K562 (cell line): Measurements from ENCODE around the gene CPNE2. TPM values are rescaled to one million over a fixed set of nuclear protein-coding genes. Genes with fewer than 3 reads are reported as not detected.

Experiments
- ATAC-seq: fragments of 200-7000 bp; cut with Tn5 transposase; 3 replicates; pipeline ENCODE4 v1.9.1; 2020; ENCODE audit warnings: moderate library complexity
- BruUV-seq: library from RNA; stranded (reverse); fragments of 400-500 nt; replicated peaks from 2 replicates; lab custom pipeline; 2021; lab: Mats Ljungman, UMichigan
- CTCF ChIA-PET: fragments of 300-600 bp; formaldehyde crosslinking; extraction: SDS; loops from one replicate; lab custom pipeline; 2021; ENCODE audit warnings: low intra/inter-chr PET ratio; lab: Yijun Ruan, JAX
- POLR2A ChIA-PET: fragments of 300-600, 350-650 bp; sonication (Branson Sonifier 250); formaldehyde crosslinking; extraction: SDS; loops from one replicate; lab custom pipeline; 2021; ENCODE audit warnings: antibody characterized with exemption, inconsistent platforms; lab: Yijun Ruan, JAX
- DNase-seq, 4 experiments: peaks; one replicate each; pipeline versions ENCODE4 v3.0.0 to v3.0.0-alpha.2; 2011 to 2018; ENCODE audit warnings: low spot score in 3 of 4, mixed read lengths in 3 of 4; ENCODE audit errors: extremely low read depth in 1 of 4
- FAIRE-seq: peaks from 2 replicates; lab custom pipeline; 2011; peaks lifted over from hg19 to GRCh38; lab: Jason Lieb, UNC
- H2AFZ ChIP-seq: 2 replicates; pipeline ENCODE4 v1.6.0; 2011; ENCODE audit warnings: low read depth, low read length, control low read depth, inconsistent platforms
- H3K27ac ChIP-seq: fragments of 200-600 bp; 3 replicates; pipeline ENCODE4 v1.8.0; 2011; ENCODE audit warnings: low read depth, mild to moderate bottlenecking, control low read depth, inconsistent platforms, low read length, moderate library complexity, mixed read lengths; ENCODE audit errors: extremely low read depth
- H3K27me3 ChIP-seq, 2 experiments: fragments of 300-600 bp in 1 of 2; 2 replicates in 1 of 2; 3 replicates in 1 of 2; pipeline versions ENCODE4 v1.6.0 to v1.8.0; 2011; ENCODE audit warnings: inconsistent platforms in 2 of 2, low read length in 2 of 2, mild to moderate bottlenecking in 1 of 2, mixed read lengths in 1 of 2, moderate library complexity in 1 of 2; ENCODE audit not compliant: control insufficient read depth in 2 of 2, insufficient read depth in 2 of 2
- H3K36me3 ChIP-seq: fragments of 300-600 bp; 3 replicates; pipeline ENCODE4 v1.8.0; 2011; ENCODE audit warnings: mild to moderate bottlenecking, low read length, inconsistent platforms; ENCODE audit not compliant: control insufficient read depth, insufficient read depth
- H3K4me1 ChIP-seq, 2 experiments: fragments of 200-600 bp in 1 of 2; replicated peaks in 1 of 2; 2 replicates in 1 of 2; 3 replicates in 1 of 2; pipeline versions ENCODE4 v1.5.1 to v1.8.0; 2011; ENCODE audit warnings: inconsistent platforms in 2 of 2, low read length in 2 of 2, mild to moderate bottlenecking in 1 of 2, mixed read lengths in 1 of 2, moderate library complexity in 1 of 2; ENCODE audit not compliant: control insufficient read depth in 2 of 2, insufficient read depth in 2 of 2
- H3K4me2 ChIP-seq: 2 replicates; pipeline ENCODE4 v1.6.1; 2011; ENCODE audit warnings: low read length, control low read depth, inconsistent platforms, mixed read lengths; ENCODE audit not compliant: insufficient read depth
- H3K4me3 ChIP-seq: fragments of 200-600 bp; sonication (generic), shearing (Covaris generic); 2 replicates; pipeline ENCODE4 v1.5.1; 2016; ENCODE audit warnings: control low read depth, inconsistent platforms
- H3K79me2 ChIP-seq: fragments of 200-600 bp; 3 replicates; pipeline ENCODE4 v1.8.0; 2011; ENCODE audit warnings: low read length, inconsistent platforms; ENCODE audit not compliant: control insufficient read depth, insufficient read depth
- H3K9ac ChIP-seq, 2 experiments: 2 replicates each; pipeline versions ENCODE4 v1.6.0 to v1.6.1; 2011; ENCODE audit warnings: low read depth in 2 of 2, low read length in 2 of 2, control low read depth in 1 of 2, inconsistent platforms in 1 of 2, mild to moderate bottlenecking in 1 of 2, mixed read lengths in 1 of 2; ENCODE audit not compliant: insufficient read depth in 1 of 2
- H3K9me1 ChIP-seq: one replicate; pipeline ENCODE4 v1.6.0; 2011; ENCODE audit warnings: inconsistent platforms, mild to moderate bottlenecking, low read length, moderate library complexity; ENCODE audit not compliant: control insufficient read depth, insufficient read depth
- H3K9me3 ChIP-seq: replicated peaks from 2 replicates; pipeline ENCODE4 v1.5.1; 2011; ENCODE audit warnings: low read depth, low read length, inconsistent platforms; ENCODE audit not compliant: control insufficient read depth, insufficient read depth
- H4K20me1 ChIP-seq: replicated peaks from 2 replicates; pipeline ENCODE4 v1.6.1; 2011; ENCODE audit warnings: low read length, inconsistent platforms, mixed read lengths; ENCODE audit not compliant: control insufficient read depth, insufficient read depth
- HDAC2 ChIP-seq: fragments of 450-650 bp; IDR thresholded peaks from 2 replicates; pipeline ENCODE4 v1.6.1; 2016; ENCODE audit warnings: mild to moderate bottlenecking
- HMBOX1 ChIP-seq: sonication (generic); IDR thresholded peaks from 2 replicates; pipeline ENCODE4 v1.6.1; 2016
- JUND ChIP-seq, 2 experiments: IDR thresholded peaks; 2 replicates in 1 of 2; 3 replicates in 1 of 2; pipeline ENCODE4 v1.6.1; 2011; ENCODE audit warnings: borderline replicate concordance in 2 of 2, low read depth in 2 of 2, low read length in 2 of 2, improper control_type of control experiment in 1 of 2, missing biosample characterization in 1 of 2, missing genetic modification characterization in 1 of 2, missing genetic modification reagents in 1 of 2
- NFIC ChIP-seq: fragments of 450-650 bp; IDR thresholded peaks from 2 replicates; pipeline ENCODE4 v1.6.1; 2017; ENCODE audit warnings: mild to moderate bottlenecking, inconsistent platforms
- POLR2AphosphoS5 ChIP-seq: IDR thresholded peaks from 2 replicates; pipeline ENCODE4 v1.6.1; 2011; ENCODE audit warnings: mild to moderate bottlenecking, low read depth, low read length, moderate library complexity; ENCODE audit not compliant: control insufficient read depth, insufficient read depth
- PURB ChIP-seq: sonication (generic); formaldehyde crosslinking; IDR thresholded peaks from 2 replicates; pipeline ENCODE4 v1.9.0; 2021; ENCODE audit warnings: low read depth, mild to moderate bottlenecking, missing genetic modification reagents
- RBM25 ChIP-seq: fragments of 200-400 bp; formaldehyde crosslinking; IDR thresholded peaks from 2 replicates; pipeline ENCODE4 v1.6.1; 2018; ENCODE audit warnings: low read length, low read depth, moderate library complexity; ENCODE audit not compliant: severe bottlenecking
- SMAD4 ChIP-seq: fragments of 250-450 bp; sonication (Bioruptor Pico); conservative IDR thresholded peaks from 2 replicates; pipeline ENCODE4 v1.8.0; 2021; ENCODE audit warnings: inconsistent platforms, mild to moderate bottlenecking, moderate library complexity
- SREBF1 ChIP-seq: fragments of 150-350 bp; IDR thresholded peaks from 2 replicates; pipeline ENCODE4 v1.6.1; 2014; ENCODE audit warnings: antibody characterized with exemption, low read depth, low read length, borderline replicate concordance
- STAT6 ChIP-seq: sonication (generic); formaldehyde crosslinking; IDR thresholded peaks from 2 replicates; pipeline ENCODE4 v1.8.1; 2023; ENCODE audit warnings: mild to moderate bottlenecking, missing genetic modification reagents
- THAP7 ChIP-seq: fragments of 250-450 bp; sonication (Bioruptor Pico); IDR thresholded peaks from 2 replicates; pipeline ENCODE4 v1.5.0; 2021
- XRCC4 ChIP-seq: IDR thresholded peaks from one replicate; pipeline ENCODE4 v1.6.1; 2011; ENCODE audit not compliant: insufficient read depth, insufficient read length; ENCODE audit errors: extremely low read depth
- ZNF699 ChIP-seq: fragments of 250-450 bp; sonication (Bioruptor Pico); IDR thresholded peaks from 2 replicates; pipeline ENCODE4 v1.8.0; 2021; ENCODE audit warnings: mild to moderate bottlenecking, moderate library complexity; ENCODE audit not compliant: insufficient replicate concordance
- ZNF830 ChIP-seq: fragments of 250-450 bp; sonication (Bioruptor Pico); IDR thresholded peaks from 2 replicates; pipeline ENCODE4 v1.5.0; 2021; ENCODE audit warnings: mild to moderate bottlenecking
- WGBS: fragments of 100-300 bp; shearing (Covaris generic); methylation state at CpG from one replicate; pipeline ENCODE4 v1.1.6; 2016; ENCODE audit warnings: low coverage, mixed read lengths; ENCODE audit not compliant: insufficient coverage; ENCODE audit errors: missing lambda C conversion rate; 5-methylcytosine and 5-hydroxymethylcytosine counted together
- in situ Hi-C: fragments of 300-500 bp; cut with MboI; formaldehyde crosslinking; loops from 4 replicates; pipeline ENCODE4 v1.15.0; 2018; ENCODE audit warnings: inconsistent platforms, mixed read lengths
- intact Hi-C: fragments of 100-400 bp; cut with micrococcal nuclease; formaldehyde crosslinking; loops from 2 replicates; pipeline ENCODE4 v1.14.2; 2022
- polyA plus RNA-seq, 8 experiments: library from polyadenylated mRNA; depleted of rRNA in 4 of 8; stranded (reverse) in 5 of 8; unstranded in 3 of 8; fragments of >200 nt; fragmentation: Nextera tagmentation in 2 of 8; fragmentation: Illumina TruSeq in 1 of 8; extraction: Ambion mirVana in 2 of 8; extraction: Trizol in 1 of 8; gene quantifications; 2 replicates each; pipeline versions ENCODE4 v1.2.1 to v1.2.3, GENCODE V29; 2011 to 2014; ENCODE audit warnings: inconsistent platforms in 1 of 8, missing spikeins in 1 of 8
- total RNA-seq, 7 experiments: library from RNA; depleted of rRNA in 6 of 7; stranded (reverse); fragments of >200 nt in 6 of 7; fragmentation: Illumina TruSeq in 2 of 7; extraction: Trizol in 2 of 7; gene quantifications; 2 replicates each; pipeline versions ENCODE4 v1.2.1 to v1.2.3, GENCODE V29; 2011 to 2021; ENCODE audit warnings: low replicate concordance in 1 of 7

Gene CPNE2
- total and polyA plus RNA-seq, 9 of the 15 experiments (the other 6 are each of a cell fraction or from before 2014, with no cell fraction given), result 3.0 to 13.9 (median 8.6) TPM

- TF ChIP-seq JUND (IDR thresholded peaks at IDR 0.05; ENCODE audit: borderline replicate concordance, low read depth, low read length) (peak; percentile 75; the same call in 1 of the 2 replicates), JUND (tag; IDR thresholded peaks at IDR 0.05; ENCODE audit: borderline replicate concordance, low read depth, low read length) (peak; percentile 50; the same call in 1 of the 3 replicates), RBM25 (peak; percentile 41), HMBOX1 (peak; percentile 37; the same call in 1 of the 2 replicates), NFIC (peak; percentile 51), ZNF830 (CRISPR knock-in tag) (no peak), HDAC2 (0 out of 2 replicates have a peak, but pooled peaks have one; percentile 17)
- TF ChIP-seq, all 486 proteins: peak for 14
Observed at GRCh38 chr16:57123216-57123973, 31.0 kb downstream of the CPNE2 start (continued).

- intact Hi-C loops, result no loop called here
- TF ChIP-seq STAT6 (no peak), XRCC4 (no peak), ZNF699 (CRISPR knock-in tag) (no peak), SMAD4 (CRISPR knock-in tag) (no peak), POLR2AphosphoS5 (no peak), THAP7 (CRISPR knock-in tag) (no peak), PURB (CRISPR knock-in tag) (no peak), SREBF1 (no peak)
Observed at GRCh38 chr16:57123974-57124674, 31.7 kb downstream of the CPNE2 start.

More at GRCh38 chr16:57123974-57124674, 31.7 kb downstream of the CPNE2 start:
- Histone ChIP-seq H3K36me3 (no peaks in the 10 kb centered on the region), H3K9ac (peak overlapping the region in 1 of 2 experiments; percentile 7; a peak in 1 of 4 replicates), H3K9me3 (no peaks in the 10 kb centered on the region), H3K27me3 (no peaks in the 10 kb centered on the region), H3K4me2 (no peak overlapping the region), H2AFZ (no peak overlapping the region), H3K4me1 (peaks cover 4 to 7% of the 10 kb centered on the region in 2 experiments; a peak in 3 of 5 replicates), H3K9me1 (no peaks in the 10 kb centered on the region), H3K79me2 (no peaks in the 10 kb centered on the region), H3K27ac (no peak overlapping the region), H4K20me1 (no peaks in the 10 kb centered on the region; the same call in 1 of the 2 replicates), H3K4me3 (no peak overlapping the region)
- in situ Hi-C loops, result no loop called here
- DNase-seq (no peak), ATAC-seq (no peak), FAIRE-seq (no peak)
- ChIA-PET CTCF (interaction anchor here (0.6 kb wide), 1 partner anchor 41 kb away, joined by 4 read pairs; no protein-coding TSS in a partner anchor), POLR2A (interaction anchor here (0.6 kb wide), 1 partner anchor 38 kb away, joined by 3 read pairs; no protein-coding TSS in a partner anchor)
- no TSS peak for BruUV-seq
- WGBS, result 42% methylated on average over 9 of the region's 11 CpGs
